DOHH2 (cell line): ENCODE data around the gene SLAMF7.
A peak's percentile ranks its signal among the peaks of the same experiment; 100 is the strongest.

Source experiments
- EZH2phosphoT487 ChIP-seq: fragments of 200-600 bp; sonication (generic); IDR thresholded peaks from 2 replicates; pipeline ENCODE4 v1.6.1; 2017; ENCODE audit warnings: borderline replicate concordance, mild to moderate bottlenecking, antibody characterized with exemption, low read length, moderate library complexity, mixed read lengths
- TF ChIP-seq, protein P1 (sequence below): fragments of 200-600 bp; sonication (generic); IDR thresholded peaks from one replicate; pipeline ENCODE4 v1.5.1; 2014; ENCODE audit warnings: antibody characterized with exemption, mild to moderate bottlenecking, low read depth, low read length; ENCODE audit not compliant: poor library complexity, severe bottlenecking

DNA sequence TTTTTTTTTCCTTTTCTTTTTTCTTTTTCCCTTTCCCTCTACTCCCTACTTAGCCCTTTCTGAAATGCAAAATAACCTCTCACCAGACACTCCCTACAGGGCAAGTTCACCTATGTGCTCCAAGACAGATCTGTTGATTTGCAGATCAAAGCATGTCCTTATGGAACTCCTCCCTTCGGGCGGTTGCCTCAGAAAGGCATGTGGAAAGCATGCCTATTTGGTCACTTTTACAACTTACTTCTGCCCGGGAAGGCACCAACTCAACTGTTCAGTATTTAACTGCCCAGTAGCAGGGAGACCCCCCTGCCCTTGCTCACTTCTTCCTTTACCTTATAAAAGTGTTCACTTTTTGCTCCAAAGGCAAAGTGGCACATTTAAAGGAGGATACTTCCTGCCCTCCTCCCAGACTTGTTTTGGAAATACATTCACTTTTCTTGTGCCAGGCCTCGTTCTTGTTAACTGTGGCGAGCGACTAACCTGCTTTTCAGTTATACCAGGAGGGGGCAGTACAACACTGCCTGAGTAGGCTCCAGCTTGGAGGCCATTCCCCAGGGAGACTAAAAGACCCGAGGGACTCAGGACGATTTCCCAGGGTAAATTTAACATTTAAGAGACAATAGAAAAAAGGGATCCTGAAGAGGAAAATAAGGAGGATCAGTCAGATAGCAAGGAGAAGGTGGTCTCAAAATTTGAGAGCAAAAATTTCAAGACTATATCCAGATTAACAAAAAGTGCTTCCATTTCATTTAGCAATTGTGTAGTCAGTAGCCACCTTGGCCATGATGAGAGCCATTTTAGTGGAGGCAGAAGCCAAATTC is 12.3 kb upstream of the SLAMF7 start:
- TF ChIP-seq, protein P1, sequence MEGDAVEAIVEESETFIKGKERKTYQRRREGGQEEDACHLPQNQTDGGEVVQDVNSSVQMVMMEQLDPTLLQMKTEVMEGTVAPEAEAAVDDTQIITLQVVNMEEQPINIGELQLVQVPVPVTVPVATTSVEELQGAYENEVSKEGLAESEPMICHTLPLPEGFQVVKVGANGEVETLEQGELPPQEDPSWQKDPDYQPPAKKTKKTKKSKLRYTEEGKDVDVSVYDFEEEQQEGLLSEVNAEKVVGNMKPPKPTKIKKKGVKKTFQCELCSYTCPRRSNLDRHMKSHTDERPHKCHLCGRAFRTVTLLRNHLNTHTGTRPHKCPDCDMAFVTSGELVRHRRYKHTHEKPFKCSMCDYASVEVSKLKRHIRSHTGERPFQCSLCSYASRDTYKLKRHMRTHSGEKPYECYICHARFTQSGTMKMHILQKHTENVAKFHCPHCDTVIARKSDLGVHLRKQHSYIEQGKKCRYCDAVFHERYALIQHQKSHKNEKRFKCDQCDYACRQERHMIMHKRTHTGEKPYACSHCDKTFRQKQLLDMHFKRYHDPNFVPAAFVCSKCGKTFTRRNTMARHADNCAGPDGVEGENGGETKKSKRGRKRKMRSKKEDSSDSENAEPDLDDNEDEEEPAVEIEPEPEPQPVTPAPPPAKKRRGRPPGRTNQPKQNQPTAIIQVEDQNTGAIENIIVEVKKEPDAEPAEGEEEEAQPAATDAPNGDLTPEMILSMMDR, result peak; percentile 98
- TF ChIP-seq EZH2phosphoT487, result no peak
